Measurements from ENCODE around the gene PDK2. TPM values are rescaled to one million over a fixed set of nuclear protein-coding genes. Genes with fewer than 3 reads are reported as not detected.

Gene PDK2
- total and polyA plus RNA-seq, 2 experiments from 2014 or later = 12.0 to 15.9 TPM

- no peak overlapping the region for H3K27ac ChIP-seq (ENCODE audit: low read depth)
- no peak overlapping the region for H3K4me2 ChIP-seq
- H2AFZ ChIP-seq = no peak overlapping the region
- H3K4me3 ChIP-seq = no peak overlapping the region
- TF ChIP-seq EZH2phosphoT487 (IDR thresholded peaks at IDR 0.05; ENCODE audit: unreplicated experiment) (no peak), ETS1 (IDR thresholded peaks at IDR 0.05) (no peak), REST (IDR thresholded peaks at IDR 0.05; ENCODE audit: unreplicated experiment) (no peak), ZNF331 (CRISPR knock-in tag; IDR thresholded peaks at IDR 0.05; ENCODE audit: low read depth) (no peak), STAT1 (IDR thresholded peaks at IDR 0.05; ENCODE audit: unreplicated experiment) (no peak), CTCF (conservative IDR thresholded peaks at IDR 0.05; ENCODE audit: low read depth in 2 of 2) (no peak), JUNB (IDR thresholded peaks at IDR 0.05; ENCODE audit: unreplicated experiment) (no peak), ZNF114 (CRISPR knock-in tag; IDR thresholded peaks at IDR 0.05) (no peak), EZH2 (IDR thresholded peaks at IDR 0.05; ENCODE audit: low read depth, unreplicated experiment) (no peak), POLR2AphosphoS5 (IDR thresholded peaks at IDR 0.05; ENCODE audit: low read depth) (no peak), NANOG (IDR thresholded peaks at IDR 0.05; ENCODE audit: borderline replicate concordance) (no peak), ZNF462 (CRISPR knock-in tag; IDR thresholded peaks at IDR 0.05) (no peak), CREB1 (CRISPR knock-in tag; IDR thresholded peaks at IDR 0.05; ENCODE audit: low read depth) (no peak)
- H3K4me1 Mint-ChIP-seq = peaks cover 14% of the 10 kb centered on the region
- no peaks in the 10 kb centered on the region; the same call in 1 of the 2 replicates for H3K36me3 ChIP-seq (ENCODE audit: insufficient read depth)
- peaks cover 19% of the 10 kb centered on the region for H3K27me3 Mint-ChIP-seq (ENCODE audit: insufficient read depth, low read depth, poor library complexity)
- H3K79me2 ChIP-seq (replicated peaks; ENCODE audit: insufficient read depth) = no peaks in the 10 kb centered on the region
- H3K27me3 ChIP-seq (ENCODE audit: insufficient read depth) = no peaks in the 10 kb centered on the region
- no peak overlapping the region for H3K27ac Mint-ChIP-seq
- no peaks in the 10 kb centered on the region for H3K9me2 ChIP-seq (ENCODE audit: insufficient read depth)
- ATAC-seq = no peak
- DNase-seq (ENCODE audit: low spot score) = no peak
- H3F3A ChIP-seq (replicated peaks; ENCODE audit: low read depth) = no peaks in the 10 kb centered on the region
- H4K20me1 ChIP-seq (replicated peaks; ENCODE audit: insufficient read depth) = no peaks in the 10 kb centered on the region
- H3K4me3 Mint-ChIP-seq = no peak overlapping the region
- H3K36me3 Mint-ChIP-seq (ENCODE audit: low read depth) = peaks cover 48% of the 10 kb centered on the region
- H3K9me3 Mint-ChIP-seq = no peaks in the 10 kb centered on the region
- H3K4me1 ChIP-seq (ENCODE audit: insufficient read depth) = peaks cover 9% of the 10 kb centered on the region
These were observed 44.1 kb downstream of the PDK2 start for GRCh38 chr17:50139185-50139783.
